HepG2 (cell line): ENCODE results near the gene MYL9. TPM values are rescaled to one million over a fixed set of nuclear protein-coding genes. Genes with fewer than 3 reads are reported as not detected.

ENCODE experiments used
- CCDC6 ChIP-seq: sonication (generic); formaldehyde crosslinking; IDR thresholded peaks from 2 replicates; pipeline ENCODE4 v1.8.1; 2022; ENCODE audit warnings: mild to moderate bottlenecking, missing genetic modification reagents, moderate library complexity
- CENPT ChIP-seq: sonication (generic); formaldehyde crosslinking; IDR thresholded peaks from 2 replicates; pipeline ENCODE4 v1.8.0; 2022; ENCODE audit warnings: low read depth, mild to moderate bottlenecking, moderate library complexity, missing genetic modification reagents
- FOXA3 ChIP-seq: IDR thresholded peaks from 2 replicates; pipeline ENCODE4 v1.6.1; 2016; ENCODE audit warnings: missing genetic modification reagents, missing compliant biosample characterization
- FOXC1 ChIP-seq: sonication (generic); formaldehyde crosslinking; IDR thresholded peaks from 2 replicates; pipeline ENCODE4 v1.8.0; 2022; ENCODE audit warnings: mild to moderate bottlenecking, missing genetic modification reagents, borderline replicate concordance
- GLMP ChIP-seq: sonication (generic); formaldehyde crosslinking; IDR thresholded peaks from 2 replicates; pipeline ENCODE4 v1.9.0; 2021; ENCODE audit warnings: missing genetic modification reagents, mild to moderate bottlenecking, borderline replicate concordance
- KDM5B ChIP-seq: sonication (generic); formaldehyde crosslinking; IDR thresholded peaks from 2 replicates; pipeline ENCODE4 v1.4.0; 2020; ENCODE audit warnings: missing genetic modification reagents, mild to moderate bottlenecking, borderline replicate concordance
- PITX1 ChIP-seq: sonication (generic); formaldehyde crosslinking; IDR thresholded peaks from 2 replicates; pipeline ENCODE4 v1.5.1; 2020; ENCODE audit warnings: mild to moderate bottlenecking, missing genetic modification reagents
- REXO4 ChIP-seq: sonication (generic); formaldehyde crosslinking; IDR thresholded peaks from 2 replicates; pipeline ENCODE4 v1.8.0; 2022; ENCODE audit warnings: missing genetic modification reagents, mild to moderate bottlenecking, borderline replicate concordance
- SMAD1 ChIP-seq: sonication (generic); formaldehyde crosslinking; IDR thresholded peaks from 2 replicates; pipeline ENCODE4 v1.4.0; 2020; ENCODE audit warnings: missing genetic modification reagents, low read depth, mild to moderate bottlenecking, borderline replicate concordance
- XRCC5 ChIP-seq: fragments of 200-400 bp; formaldehyde crosslinking; optimal IDR thresholded peaks from 2 replicates; pipeline ENCODE3; 2017; ENCODE audit warnings: mild to moderate bottlenecking, low read length
- ZBTB39 ChIP-seq: sonication (generic); formaldehyde crosslinking; IDR thresholded peaks from 2 replicates; pipeline ENCODE4 v1.5.0; 2020; ENCODE audit warnings: missing genetic modification reagents
- ZNF468 ChIP-seq: sonication (generic); formaldehyde crosslinking; IDR thresholded peaks from 2 replicates; pipeline ENCODE4 v1.8.0; 2022; ENCODE audit warnings: mild to moderate bottlenecking, moderate library complexity, missing genetic modification reagents
- ZNF609 ChIP-seq: sonication (generic); formaldehyde crosslinking; IDR thresholded peaks from 2 replicates; pipeline ENCODE4 v1.4.0; 2020; ENCODE audit warnings: mild to moderate bottlenecking, missing genetic modification reagents, borderline replicate concordance
- ZNF737 ChIP-seq: sonication (generic); formaldehyde crosslinking; IDR thresholded peaks from 2 replicates; pipeline ENCODE4 v1.5.0; 2020; ENCODE audit warnings: missing genetic modification reagents, mild to moderate bottlenecking, borderline replicate concordance
- polyA plus RNA-seq, 8 experiments: library from polyadenylated mRNA; depleted of rRNA in 3 of 8; stranded (reverse) in 7 of 8; unstranded in 1 of 8; fragments of >200 nt; fragmentation: Illumina TruSeq in 4 of 8; extraction: Trizol in 4 of 8; gene quantifications; 2 replicates each; pipeline versions ENCODE4 v1.2.1 to v1.2.3, GENCODE V29; 2011 to 2016; ENCODE audit warnings: low read depth in 4 of 8, missing spikeins in 1 of 8, mixed read lengths in 1 of 8; ENCODE audit not compliant: insufficient read depth in 1 of 8
- total RNA-seq, 5 experiments: library from RNA; depleted of rRNA; stranded (reverse); fragments of >200 nt; fragmentation: Illumina TruSeq; extraction: Trizol; gene quantifications; 2 replicates each; pipeline ENCODE4 v1.2.3, GENCODE V29; 2016; ENCODE audit warnings: low read depth in 1 of 5
- TF ChIP-seq, protein P1 (sequence below): sonication (generic); formaldehyde crosslinking; IDR thresholded peaks from 2 replicates; pipeline ENCODE4 v1.4.0; 2020; ENCODE audit warnings: low read depth, mild to moderate bottlenecking, missing genetic modification reagents
- TF ChIP-seq, protein P2 (sequence below): sonication (generic); formaldehyde crosslinking; IDR thresholded peaks from 2 replicates; pipeline ENCODE4 v1.4.0; 2020; ENCODE audit warnings: mild to moderate bottlenecking, missing genetic modification reagents

Gene MYL9
- total and polyA plus RNA-seq, 2 of the 13 experiments (the other 11 are each of a cell fraction or from before 2014, with no cell fraction given) = 0.87 to 2.2 TPM

DNA sequence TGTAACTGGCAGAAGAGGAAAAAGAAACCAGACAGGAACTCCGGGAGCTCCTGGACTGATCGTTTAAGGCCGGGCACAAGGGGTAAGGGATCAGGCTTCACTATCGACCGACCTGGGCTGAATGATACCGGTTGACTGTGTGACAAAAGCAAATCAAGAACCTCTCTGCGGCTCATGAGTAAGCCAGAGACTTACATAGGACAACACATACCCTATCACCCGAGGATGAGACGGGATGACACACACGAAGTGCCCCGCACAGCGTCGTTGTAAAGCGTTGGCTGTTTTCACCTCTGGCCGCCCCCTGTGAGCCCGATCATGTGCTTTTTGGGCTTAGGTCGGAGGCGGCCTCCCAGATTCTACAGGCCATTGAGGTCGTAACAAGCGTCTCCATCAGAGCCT is 31.4 kb downstream of the MYL9 start (continued):
- peak; percentile 29; the same call in 1 of the 2 replicates for TF ChIP-seq FOXA3 (CRISPR knock-in tag)
- peak; percentile 82; the same call in 1 of the 2 replicates for TF ChIP-seq ZBTB39
- TF ChIP-seq SMAD1 (CRISPR knock-in tag) = no peak; the same call in 1 of the 2 replicates
- no peak for TF ChIP-seq REXO4
- TF ChIP-seq ZNF737 (CRISPR knock-in tag) = peak; percentile 98
- peak; percentile 32; the same call in 1 of the 2 replicates for TF ChIP-seq GLMP (CRISPR knock-in tag)
- TF ChIP-seq, protein P1, sequence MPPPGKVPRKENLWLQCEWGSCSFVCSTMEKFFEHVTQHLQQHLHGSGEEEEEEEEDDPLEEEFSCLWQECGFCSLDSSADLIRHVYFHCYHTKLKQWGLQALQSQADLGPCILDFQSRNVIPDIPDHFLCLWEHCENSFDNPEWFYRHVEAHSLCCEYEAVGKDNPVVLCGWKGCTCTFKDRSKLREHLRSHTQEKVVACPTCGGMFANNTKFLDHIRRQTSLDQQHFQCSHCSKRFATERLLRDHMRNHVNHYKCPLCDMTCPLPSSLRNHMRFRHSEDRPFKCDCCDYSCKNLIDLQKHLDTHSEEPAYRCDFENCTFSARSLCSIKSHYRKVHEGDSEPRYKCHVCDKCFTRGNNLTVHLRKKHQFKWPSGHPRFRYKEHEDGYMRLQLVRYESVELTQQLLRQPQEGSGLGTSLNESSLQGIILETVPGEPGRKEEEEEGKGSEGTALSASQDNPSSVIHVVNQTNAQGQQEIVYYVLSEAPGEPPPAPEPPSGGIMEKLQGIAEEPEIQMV = no peak
- TF ChIP-seq KDM5B (CRISPR knock-in tag) = no peak
- peak; percentile 95; the same call in 1 of the 2 replicates for TF ChIP-seq FOXC1 (CRISPR knock-in tag)
- no peak for TF ChIP-seq ZNF609
- TF ChIP-seq XRCC5 = no peak
- TF ChIP-seq, protein P2, sequence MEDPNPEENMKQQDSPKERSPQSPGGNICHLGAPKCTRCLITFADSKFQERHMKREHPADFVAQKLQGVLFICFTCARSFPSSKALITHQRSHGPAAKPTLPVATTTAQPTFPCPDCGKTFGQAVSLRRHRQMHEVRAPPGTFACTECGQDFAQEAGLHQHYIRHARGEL = no peak
- no peak for TF ChIP-seq CCDC6 (CRISPR knock-in tag)
- TF ChIP-seq CENPT (CRISPR knock-in tag) = no peak
- TF ChIP-seq ZNF468 (CRISPR knock-in tag) = no peak; the same call in 1 of the 2 replicates
- peak; percentile 33 for TF ChIP-seq PITX1 (CRISPR knock-in tag)
